ENCODE measurements around the gene OLA1.

Gene OLA1

DNA sequence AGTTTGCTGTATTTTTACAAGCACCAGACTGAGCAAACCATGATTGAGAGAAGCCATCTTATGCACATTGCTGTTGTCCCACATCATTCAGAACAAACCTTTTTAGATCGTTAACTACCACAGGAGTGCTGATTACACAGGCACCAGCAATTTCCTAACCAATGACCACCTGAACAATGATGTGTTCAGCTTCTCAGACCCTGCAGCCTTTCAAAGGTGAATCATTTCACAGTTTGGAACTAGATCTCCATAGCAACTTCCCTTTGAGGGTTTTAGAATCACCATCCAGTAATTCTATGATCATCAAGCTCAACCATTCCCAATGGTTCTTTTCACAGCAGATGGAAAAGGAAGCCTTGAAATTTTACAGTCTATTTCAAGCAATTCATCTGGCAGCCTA is 71.4 kb downstream of the OLA1 start:
- peak; percentile 64 for DNase-seq

DNA sequence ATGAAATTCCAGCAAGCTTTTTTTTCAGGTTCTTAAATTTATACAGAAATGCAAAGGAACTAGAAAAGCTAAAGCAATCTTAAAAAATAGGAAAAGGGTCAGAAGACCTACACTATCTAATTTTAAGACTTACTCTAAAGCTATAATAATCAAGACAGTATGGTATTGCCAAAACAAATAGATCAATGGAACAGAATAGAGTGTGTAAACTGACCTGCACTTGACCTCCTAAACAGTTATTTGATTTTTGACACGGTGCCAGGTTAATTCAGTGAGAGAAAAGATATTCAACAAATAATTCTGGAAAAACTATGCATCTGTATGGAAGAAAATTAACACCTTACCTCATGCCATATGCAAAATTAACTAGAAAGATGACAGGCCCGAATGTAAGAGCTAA is 73.6 kb downstream of the OLA1 start:
- peak; percentile 40 for DNase-seq

DNA sequence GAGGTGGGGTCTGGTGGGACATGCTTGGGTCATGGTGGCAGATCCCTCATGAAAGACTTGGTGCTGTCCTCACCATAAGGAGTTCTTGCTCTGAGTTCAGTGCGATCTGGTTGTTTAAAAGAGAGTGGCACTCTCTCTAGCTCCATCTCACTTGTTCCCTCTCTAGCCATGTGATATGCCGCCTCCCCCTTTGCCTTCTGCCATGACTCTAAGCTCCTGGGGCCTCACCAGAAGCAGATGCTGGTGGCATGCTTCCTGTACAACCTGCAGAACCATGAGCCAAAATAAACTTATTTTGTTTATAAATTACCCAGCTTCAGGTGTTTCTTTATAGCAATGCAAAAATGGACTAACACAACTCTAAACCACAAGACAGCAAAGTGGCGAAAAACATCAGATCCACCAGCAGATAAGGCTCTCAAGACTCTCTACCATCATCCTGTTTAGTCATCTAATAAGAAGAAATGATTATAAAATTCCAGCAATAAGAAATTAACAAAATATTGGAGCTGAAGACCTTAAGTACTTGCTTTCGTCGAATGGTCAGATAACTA is 75.5 kb downstream of the OLA1 start:
- no peak for DNase-seq

DNA sequence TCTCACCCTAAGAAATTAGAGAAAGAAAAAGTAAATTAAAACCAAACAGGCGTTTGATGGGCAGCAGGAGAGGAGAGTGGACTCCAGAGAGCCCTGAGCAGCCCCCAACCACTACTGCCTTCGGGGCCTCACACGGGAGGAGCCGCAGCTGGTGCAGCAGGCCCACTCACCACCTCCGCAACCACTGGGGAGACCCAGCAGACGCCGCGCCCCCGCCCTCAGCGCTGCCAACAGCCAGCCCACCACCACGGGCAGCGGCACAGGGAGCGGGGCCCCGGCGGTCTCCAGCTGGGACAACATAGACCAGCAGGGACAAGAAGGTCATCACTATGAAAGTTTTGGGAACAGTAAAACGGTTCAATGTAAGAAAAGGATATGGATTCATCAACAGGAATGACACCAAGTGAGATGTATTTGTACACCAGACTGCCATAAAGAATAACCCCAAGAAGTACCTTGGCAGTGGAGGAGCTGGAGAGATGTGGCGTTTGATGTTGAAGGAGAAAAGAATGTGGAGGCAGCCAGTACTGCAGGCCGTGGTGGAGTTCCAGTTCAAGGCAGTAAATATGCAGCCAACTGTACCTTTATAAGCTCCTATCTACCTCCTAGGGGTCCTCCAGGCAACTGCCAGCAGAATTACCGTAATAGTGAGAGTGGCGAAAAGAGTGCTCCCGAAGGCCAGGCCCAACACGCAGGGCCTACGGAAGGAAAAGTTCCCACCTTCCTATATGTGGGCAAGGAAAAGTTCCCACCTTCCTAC is 76.5 kb downstream of the OLA1 start:
- DNase-seq = no peak

DNA sequence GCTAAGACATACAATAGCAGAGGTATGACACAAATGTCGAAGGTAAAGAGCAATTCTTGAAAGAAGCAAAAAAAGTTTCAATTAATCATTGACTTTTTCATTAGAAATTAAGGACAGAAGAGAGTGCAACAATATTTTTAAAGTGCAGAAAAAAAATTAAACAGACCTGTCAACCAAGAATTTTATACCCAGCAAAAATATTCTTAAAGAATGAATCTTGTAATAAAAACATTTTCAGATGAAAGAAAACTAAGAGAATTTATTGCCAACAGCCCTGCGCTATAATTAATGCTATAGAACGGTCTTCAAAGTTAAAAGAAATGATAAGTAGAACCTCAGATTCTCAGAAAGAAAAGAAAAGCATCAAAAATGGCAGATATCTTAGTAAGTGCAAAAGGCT is 79.0 kb downstream of the OLA1 start:
- DNase-seq = no peak

DNA sequence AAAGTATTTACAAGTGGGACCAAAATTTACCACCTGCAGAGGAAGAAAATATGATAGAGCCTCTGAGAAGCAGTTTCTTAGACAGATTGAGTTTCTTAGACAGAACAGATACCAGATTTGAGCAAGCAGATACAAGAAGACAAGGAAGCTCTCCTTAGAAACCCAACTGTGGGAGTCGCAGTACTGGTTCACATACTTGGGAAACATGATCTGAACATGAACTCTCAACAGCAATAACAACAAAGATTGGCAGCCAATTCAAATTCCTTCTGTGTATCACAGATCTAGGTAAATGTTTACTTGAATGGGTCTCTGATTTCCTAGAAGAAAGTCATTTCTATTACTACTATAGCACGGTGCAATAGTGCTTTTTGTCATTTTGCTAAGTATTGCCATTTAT is 82.1 kb downstream of the OLA1 start:
- DNase-seq = no peak

DNA sequence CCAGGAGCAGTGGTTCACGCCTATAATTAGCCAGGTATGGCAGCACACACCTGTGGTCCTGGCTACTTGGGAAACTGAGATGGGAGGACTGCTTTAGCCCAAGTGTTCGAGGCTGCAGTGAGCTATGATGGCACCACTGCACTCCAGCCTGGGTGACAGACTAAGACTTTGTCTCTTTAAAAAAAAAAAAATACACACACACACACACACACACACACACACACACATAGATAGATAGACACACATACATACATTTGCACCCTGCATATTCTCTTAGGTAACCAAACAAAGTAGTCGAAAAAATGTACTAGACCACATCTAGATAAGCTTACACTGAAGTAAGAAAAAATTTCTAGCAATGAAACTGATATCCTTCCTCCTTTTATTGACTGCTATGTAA is 86.8 kb downstream of the OLA1 start:
- no peak for DNase-seq

DNA sequence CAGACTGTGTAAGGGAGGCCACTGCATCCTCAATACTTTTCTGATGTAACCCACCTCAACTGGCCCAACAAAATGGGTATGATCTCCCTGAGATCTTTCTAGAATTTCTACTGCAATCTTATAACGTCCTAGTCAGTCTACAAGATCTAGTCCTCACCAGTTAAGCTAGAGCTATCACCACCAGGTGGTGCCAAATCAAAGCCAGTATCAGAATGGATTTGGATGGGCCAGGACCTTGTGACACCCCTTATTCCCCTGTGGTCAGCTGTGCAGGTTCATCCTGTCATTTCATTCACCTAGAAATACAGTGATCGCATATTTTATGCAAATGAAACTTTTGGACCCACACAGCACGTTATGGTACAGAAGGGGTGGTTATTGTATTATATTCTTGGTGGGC is 90.3 kb downstream of the OLA1 start:
- peak; percentile 47 for DNase-seq

DNA sequence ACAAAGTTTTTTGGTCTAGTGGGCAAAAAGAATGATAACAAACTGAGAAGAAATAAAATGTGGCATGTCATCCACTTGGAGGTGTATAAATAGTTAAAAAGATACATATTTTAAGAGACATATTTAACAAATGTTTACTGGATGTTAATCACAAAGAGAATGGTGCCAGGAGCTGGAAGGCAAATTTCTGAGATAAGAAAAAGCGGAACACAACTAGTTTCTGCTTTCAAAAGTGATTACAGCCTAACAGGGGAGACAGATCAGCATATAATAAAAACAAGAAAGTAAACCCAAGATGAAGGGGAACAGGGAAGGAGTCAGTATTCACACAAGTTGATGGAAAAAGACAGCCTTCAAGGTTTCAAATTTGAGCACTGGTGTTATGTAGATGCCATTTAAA is 91.3 kb downstream of the OLA1 start:
- no peak for DNase-seq

DNA sequence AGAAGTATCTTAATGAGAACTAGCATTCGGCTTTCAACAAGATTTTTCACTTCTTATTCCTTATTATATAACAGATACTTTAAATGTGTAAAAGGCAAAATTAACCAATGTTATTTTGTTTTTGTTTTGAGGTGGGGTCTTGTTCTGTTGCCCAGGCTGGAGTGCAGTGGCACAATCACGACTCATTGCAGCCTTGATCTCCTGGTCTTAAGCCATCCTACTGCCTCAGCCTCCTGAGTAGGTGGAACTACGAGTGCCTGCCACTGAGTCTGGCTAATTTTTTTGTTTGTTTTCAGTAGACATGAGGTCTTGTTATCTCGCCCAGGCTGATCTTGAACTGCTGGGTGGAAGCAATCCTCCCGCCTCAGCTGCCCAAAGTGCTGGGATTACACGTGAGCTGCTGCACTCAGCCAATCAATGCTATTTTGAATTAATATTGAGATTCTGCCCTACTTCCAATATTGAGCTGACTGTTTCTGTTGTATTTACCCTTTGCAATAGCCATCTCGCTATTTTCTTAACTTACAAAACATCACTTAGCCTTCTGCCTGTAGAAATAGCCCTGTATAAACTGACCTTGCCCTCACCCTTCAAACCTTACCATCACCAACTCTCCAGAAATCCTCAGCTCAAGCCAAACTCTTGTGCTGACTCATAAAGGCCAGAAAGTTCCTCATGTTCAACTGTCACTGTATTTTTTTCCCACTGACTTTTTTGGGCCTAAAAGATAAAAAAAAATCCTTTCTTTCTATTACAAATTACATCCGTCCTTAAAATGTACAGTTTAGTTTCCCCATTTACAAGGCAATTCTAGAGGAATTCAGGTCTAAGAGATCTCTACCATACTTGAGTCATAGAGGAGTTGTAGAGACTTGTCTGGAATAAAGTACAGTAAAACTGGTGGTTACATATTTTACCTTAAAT is 94.3 kb downstream of the OLA1 start:
- DNase-seq = no peak

DNA sequence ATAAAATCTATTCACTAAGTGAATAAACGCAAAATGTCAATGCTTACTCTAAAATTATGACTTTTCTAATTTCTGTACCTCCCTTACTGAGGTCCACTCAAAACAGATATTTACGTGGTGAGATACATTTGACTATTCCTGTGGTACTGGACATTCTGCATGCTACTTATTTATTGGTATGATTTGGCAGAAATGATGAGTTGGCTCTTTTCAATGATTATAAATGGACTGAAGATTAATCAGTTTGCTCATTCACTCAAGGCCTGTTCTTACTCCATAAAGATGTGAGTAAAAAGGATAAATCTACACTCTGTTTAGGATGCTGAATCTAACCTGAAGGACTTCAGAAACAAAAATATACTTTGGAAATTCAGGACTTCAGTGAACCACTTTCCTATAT is 98.8 kb downstream of the OLA1 start:
- DNase-seq = no peak

DNA sequence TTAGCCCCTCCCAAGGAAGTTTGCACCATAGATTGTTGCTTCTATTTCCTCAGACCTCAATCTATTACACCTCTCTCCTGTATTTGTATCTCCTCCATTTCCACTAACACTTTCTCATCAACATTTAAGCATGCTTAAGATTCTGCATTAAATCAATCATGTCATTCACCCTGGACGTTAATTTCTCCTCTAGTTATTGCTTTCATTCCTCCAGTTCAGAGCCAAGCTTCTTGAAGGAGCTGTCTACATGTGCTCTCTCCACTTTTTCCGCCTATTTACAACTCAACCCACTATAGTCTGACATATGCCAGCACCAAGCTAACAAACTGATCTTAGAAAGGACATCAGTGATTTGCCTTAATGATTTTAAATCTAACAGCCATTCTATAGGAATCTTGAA is 99.5 kb downstream of the OLA1 start:
- DNase-seq = no peak

DNA sequence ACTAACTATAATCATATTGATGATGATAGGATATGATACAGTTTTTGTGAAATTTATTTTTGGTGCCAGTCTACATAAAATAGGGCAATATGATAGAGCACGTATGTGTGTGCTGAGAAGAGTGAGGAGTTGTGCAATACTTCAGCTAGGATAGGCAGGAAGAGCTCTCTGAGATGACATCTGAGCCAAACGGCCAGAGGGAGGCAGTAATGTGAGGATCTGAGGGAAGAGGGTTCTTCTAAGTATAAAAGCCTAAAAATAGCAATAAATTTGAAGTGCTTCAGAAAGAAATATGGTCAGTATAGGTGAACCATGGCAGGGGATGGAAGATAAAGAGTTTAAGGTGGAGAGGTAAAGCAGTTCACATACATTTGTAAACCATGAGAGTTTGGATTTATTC is 102.5 kb downstream of the OLA1 start:
- DNase-seq = peak; percentile 3

DNA sequence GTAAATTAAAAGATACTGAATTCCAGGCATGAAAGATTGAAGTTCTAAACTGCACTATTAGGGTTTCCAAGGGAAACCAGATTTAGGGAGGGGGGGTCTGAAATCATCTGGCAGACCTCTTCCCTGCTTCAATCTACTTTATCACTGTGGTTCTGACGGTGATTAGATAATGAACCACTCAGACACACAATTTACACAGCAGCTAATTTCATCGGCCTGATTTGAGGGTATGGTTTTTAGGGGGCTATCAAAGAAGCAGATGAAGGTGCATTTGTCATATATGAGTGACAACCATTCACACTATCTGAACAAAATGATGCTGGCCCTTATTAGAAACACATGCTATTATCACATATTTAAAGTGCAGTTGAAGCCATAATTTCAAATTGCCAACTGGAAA is 106.0 kb downstream of the OLA1 start:
- no peak for DNase-seq

DNA sequence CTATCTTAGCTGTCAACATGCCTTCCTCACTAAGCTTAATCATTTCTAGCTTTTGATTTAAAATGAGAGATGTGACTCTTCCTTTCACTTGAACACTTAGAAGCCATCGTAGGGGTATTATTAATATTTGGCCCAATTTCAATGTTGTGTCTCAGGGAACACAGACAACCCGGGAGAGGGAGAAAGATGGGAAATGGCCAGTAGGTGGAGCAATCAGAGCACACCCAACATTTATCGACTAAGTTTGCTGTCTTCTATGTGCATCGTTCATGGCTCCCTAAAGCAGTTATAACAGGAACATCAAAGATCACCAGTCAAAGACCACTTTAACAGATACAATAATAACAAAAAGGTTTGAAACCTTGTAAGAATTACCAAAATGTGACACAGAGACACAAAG is 110.2 kb downstream of the OLA1 start:
- DNase-seq = peak; percentile 6

DNA sequence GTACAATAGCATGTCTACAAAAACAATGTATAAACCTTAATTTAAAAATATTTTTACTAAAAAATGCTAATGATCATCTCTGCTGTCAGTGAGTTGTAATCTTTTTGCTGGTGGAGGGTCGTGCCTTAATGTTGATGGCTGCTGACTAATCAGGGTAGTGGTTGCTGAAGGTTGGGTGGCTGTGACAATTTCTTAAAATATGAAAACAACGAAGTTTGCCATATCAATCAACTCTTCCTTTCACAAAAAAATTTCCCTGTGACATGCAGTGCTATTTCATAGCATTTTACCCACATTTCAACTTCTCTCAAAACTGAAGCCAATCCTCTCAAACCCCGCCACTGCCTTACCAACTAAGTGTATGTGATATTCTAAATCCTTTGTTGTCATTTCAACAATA is 112.4 kb downstream of the OLA1 start:
- DNase-seq = no peak

DNA sequence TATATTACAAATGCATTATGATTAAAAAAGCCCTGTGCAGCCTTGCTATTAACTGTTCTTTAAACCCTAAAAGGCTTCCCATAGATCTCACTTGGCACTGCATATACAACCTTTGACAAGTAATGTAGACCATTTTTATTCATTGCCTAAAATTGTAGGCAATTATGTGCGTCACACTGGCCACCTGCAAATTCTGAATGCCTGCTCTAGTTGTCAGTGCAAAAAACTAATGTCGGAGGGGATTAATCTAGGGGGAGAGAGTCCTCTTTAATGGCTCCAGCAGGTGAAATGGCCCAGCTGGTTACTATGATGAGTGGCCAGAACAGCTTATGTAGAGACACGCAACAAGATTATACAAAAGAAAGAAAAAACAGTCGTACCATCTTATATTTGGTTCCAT is 123.2 kb downstream of the OLA1 start:
- peak; percentile 87 for DNase-seq

DNA sequence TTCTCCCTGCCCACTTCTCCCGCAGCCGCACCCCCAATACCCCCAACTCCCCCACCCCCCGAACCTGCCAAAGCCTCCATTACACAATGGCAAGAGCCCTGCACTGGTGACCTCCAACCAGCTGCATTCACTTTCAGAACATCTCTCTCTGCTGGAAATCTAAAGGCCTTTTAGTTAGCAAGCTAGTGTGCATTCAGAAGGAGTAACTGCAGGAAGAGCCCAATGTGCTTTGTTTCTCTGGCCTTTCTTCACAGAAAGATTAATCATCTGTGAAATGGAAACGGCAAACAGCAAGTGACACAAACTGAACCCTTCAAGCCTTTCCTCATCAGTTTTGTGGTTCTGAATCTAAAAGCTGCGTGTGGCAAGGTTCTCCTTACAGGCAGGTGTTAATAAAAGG is 124.2 kb downstream of the OLA1 start:
- peak; percentile 89 for DNase-seq

DNA sequence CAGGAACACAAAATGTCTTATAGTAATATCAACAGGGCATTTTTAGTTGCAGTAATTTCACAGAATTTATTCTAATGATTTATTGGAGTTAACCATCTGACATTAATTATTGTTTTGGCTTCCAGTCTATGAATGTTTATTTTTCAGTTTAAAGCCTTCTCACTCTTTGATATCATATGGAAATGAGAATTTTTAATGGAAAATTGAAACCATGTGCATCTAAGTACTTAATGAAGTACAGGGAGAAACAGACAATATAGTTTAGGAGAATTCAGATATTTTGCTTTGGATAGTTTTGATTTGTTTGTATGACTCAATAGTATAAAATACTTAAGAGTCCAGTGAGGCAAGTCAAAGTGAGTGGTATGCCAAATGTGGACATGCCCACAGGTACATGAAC is 126.1 kb downstream of the OLA1 start:
- DNase-seq = peak; percentile 69

DNA sequence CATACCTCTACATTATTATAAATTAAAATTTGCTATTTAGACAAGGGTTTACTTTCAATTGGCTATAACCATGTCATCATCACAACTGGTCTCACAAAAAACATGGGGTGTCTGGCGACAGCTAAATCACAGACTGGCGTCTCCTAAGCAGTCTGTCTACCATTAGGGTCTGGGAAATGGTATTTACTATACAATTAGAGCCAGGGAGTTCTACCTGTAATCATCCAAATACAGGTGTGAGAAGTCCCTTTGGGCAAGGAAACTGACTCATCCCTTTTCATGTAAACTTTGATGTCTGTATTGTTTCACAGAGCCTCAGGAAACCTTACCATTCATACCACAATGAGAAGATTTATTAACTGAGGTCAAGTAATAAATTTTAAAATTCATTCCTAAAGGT is 126.7 kb downstream of the OLA1 start:
- DNase-seq = peak; percentile 95

DNA sequence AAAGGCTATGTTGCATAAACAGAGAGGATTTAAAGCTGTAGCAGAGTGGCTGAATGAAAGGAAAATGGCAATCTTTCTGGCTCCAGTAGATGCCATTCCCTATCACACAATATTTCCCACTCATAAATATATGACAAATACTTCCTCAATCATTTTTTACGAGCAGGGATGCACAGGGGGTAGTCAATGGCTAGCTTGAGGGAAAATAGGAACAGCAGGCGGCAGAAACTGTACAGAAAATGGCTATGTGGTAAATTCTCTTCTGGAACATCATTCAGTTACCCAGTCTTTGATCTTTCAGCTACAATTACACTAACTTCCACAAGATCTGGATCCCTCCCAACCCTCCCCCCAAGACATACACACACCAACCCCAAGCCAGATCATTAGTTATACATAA is 127.2 kb downstream of the OLA1 start:
- DNase-seq = peak; percentile 92

DNA sequence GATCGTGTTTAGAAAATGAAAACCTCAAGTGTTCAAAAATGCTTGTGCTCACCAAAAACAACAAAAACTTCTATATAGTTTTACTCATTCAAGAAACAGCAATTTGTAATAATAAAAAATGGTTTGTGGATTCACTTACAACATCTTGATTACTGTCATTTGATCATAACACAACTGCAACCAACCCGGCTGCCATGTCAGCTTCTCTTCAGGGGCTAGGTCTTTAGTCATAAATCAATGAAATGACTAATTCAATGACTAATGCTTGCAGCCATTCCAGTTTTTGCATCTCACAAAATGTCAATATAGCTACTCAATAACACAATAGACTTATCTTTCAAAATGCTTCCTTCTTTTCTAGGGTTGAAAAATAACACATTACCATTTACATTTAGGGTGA is 128.0 kb downstream of the OLA1 start:
- DNase-seq = peak; percentile 77

DNA sequence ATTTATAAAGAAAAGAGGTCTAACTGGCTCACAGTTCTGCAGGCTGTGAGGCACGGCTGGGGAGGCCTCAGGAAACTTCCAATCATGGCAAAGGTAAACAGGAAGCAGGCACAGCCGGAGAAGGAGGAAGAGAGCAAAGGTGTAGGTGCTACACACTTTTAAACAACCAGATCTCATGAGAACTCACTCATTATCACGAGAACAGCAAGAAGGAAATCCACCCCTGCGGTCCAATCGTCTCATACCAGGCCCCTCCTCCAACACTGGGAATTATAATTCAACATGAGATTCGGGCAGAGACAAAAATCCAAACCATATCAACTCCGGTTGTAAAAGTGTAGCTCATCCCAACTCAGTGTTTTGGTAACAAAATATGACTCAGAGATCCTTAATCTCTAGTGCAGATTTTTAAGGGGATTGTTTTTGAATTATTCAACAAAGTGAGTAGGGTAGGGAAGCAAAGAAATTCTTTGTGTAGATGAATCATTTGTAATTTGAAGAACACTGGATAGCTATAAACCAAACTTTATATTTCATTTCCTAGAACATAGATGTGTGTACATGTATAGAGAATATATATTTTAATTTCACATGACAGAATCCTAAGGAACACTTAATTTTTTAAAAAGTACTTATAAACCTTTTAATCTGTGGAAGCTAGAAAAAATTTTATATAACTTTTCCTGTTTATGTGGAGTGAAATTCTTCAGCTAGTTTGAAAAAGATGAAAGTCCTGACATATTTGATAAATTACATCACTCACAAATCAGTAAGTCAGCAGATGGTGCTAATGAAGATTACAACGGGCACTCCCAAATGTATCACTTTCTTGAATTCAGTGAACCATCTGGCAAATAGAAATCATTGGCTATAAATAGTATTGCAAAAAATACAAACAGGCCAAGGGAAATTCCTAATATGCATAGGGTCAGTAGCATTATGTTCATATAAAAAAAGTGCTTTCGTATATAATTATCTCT is 130.1 kb downstream of the OLA1 start:
- peak; percentile 5 for DNase-seq

Data from NCI-H69 (cell line).